Breast epithelium (tissue), 4 donors: ENCODE measurements around the gene PDK4. TPM values are rescaled to one million over a fixed set of nuclear protein-coding genes. Genes with fewer than 3 reads are reported as not detected.
A peak's percentile ranks its signal among the peaks of the same experiment; 100 is the strongest.
"Not testable (repeated sequence)": the region's sequence is repeated elsewhere in the genome, so short reads cannot be mapped to it uniquely, and the experiment has no call there.

Experiments used
- DNase-seq, 2 donors: peaks; one replicate each; pipeline ENCODE4 v3.0.0-alpha.2; 2019; ENCODE audit warnings: low spot score in 2 of 2
- H3K27ac ChIP-seq, 2 donors: fragments of 200-600 bp; sonication (generic) in 1 of 2; one replicate each; pipeline ENCODE4 v1.5.1; 2016 to 2019; ENCODE audit warnings: mild to moderate bottlenecking in 1 of 2
- H3K27me3 ChIP-seq, 2 donors: fragments of 200-600 bp; sonication (generic) in 1 of 2; one replicate each; pipeline versions ENCODE4 v1.5.1 to v1.6.0; 2017 to 2019; ENCODE audit warnings: control low read depth in 1 of 2, mild to moderate bottlenecking in 1 of 2
- H3K36me3 ChIP-seq: fragments of 200-600 bp; one replicate; pipeline ENCODE4 v1.5.1; 2019
- H3K4me1 ChIP-seq, 2 donors: fragments of 200-600 bp; sonication (generic); one replicate each; pipeline ENCODE4 v1.5.1; 2016 to 2019; ENCODE audit warnings: control low read depth in 1 of 2
- H3K4me3 ChIP-seq, 3 donors: fragments of 200-600 bp; sonication (generic); 1 replicate in 2 of 3; 2 replicates in 1 of 3; pipeline ENCODE4 v1.5.1; 2016 to 2019; ENCODE audit warnings: mild to moderate bottlenecking in 3 of 3, moderate library complexity in 2 of 3
- H3K9me3 ChIP-seq, 2 donors: fragments of 200-600 bp; sonication (generic) in 1 of 2; one replicate each; pipeline ENCODE4 v1.5.1; 2016 to 2019; ENCODE audit warnings: control low read depth in 1 of 2
- POLR2A ChIP-seq: fragments of 450-650 bp; IDR thresholded peaks from one replicate; pipeline ENCODE4 v1.6.1; 2016; ENCODE audit warnings: antibody characterized with exemption, mild to moderate bottlenecking, moderate library complexity
- POLR2AphosphoS5 ChIP-seq, 3 donors: sonication (generic); formaldehyde crosslinking; IDR thresholded peaks; one replicate each; pipeline ENCODE4 v1.6.1; 2017; ENCODE audit warnings: antibody characterized with exemption in 3 of 3
- intact Hi-C: fragments of 100-400 bp; cut with DNase I; formaldehyde crosslinking; loops from one replicate; pipeline ENCODE4 v1.15.1; 2023; ENCODE audit warnings: low total_unique reads
- total RNA-seq, 3 donors: library from RNA; depleted of rRNA; stranded (reverse); fragments of >200 nt; gene quantifications; one replicate each; pipeline ENCODE4 v1.1.0, GENCODE V29; 2016
- TF ChIP-seq, protein P1 (sequence below), 3 donors: fragments of 450-650 bp; IDR thresholded peaks; one replicate each; pipeline ENCODE4 v1.5.1; 2016 to 2017; ENCODE audit warnings: antibody characterized with exemption in 3 of 3, mild to moderate bottlenecking in 3 of 3, moderate library complexity in 3 of 3

The PDK4 gene
- total RNA-seq, 3 donors from 2014 or later: 507 to 797 (median 729) TPM

DNA sequence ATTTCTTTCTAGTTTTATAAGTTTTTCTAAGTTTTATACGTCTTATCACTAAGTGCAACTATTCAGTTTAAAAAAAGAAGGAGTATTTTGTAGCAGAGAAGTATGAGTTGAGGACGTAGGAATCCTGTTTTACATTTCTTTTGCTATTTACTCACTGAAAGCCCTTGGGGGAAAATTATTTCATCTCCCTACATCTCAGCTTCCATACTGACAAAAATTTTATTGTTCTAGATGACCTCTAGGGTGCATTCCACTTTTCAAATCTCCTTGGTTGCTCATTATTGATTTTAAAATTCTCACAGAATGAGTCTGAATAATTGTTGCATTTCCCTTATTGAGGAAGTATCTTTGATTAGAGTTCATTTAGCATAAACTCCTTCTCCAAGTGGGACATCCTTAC lies 14.9 kb upstream of the PDK4 start:
- H3K9me3 ChIP-seq: peaks cover 0 to 24% of the 10 kb centered on the region in 2 donors
- intact Hi-C loops: no loop called here
- DNase-seq: no peak
- H3K4me3 ChIP-seq: no peak overlapping the region
- H3K36me3 ChIP-seq: no peaks in the 10 kb centered on the region
- TF ChIP-seq POLR2A (no peak), POLR2AphosphoS5 (IDR thresholded peaks at IDR 0.05) (no peak)
- TF ChIP-seq, protein P1, sequence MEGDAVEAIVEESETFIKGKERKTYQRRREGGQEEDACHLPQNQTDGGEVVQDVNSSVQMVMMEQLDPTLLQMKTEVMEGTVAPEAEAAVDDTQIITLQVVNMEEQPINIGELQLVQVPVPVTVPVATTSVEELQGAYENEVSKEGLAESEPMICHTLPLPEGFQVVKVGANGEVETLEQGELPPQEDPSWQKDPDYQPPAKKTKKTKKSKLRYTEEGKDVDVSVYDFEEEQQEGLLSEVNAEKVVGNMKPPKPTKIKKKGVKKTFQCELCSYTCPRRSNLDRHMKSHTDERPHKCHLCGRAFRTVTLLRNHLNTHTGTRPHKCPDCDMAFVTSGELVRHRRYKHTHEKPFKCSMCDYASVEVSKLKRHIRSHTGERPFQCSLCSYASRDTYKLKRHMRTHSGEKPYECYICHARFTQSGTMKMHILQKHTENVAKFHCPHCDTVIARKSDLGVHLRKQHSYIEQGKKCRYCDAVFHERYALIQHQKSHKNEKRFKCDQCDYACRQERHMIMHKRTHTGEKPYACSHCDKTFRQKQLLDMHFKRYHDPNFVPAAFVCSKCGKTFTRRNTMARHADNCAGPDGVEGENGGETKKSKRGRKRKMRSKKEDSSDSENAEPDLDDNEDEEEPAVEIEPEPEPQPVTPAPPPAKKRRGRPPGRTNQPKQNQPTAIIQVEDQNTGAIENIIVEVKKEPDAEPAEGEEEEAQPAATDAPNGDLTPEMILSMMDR (IDR thresholded peaks at IDR 0.05): no peak
- peak overlapping the region in 1 of 2 donors; percentile 96 for H3K27ac ChIP-seq
- H3K4me1 ChIP-seq: peaks cover 0 to 6% of the 10 kb centered on the region in 2 donors
- no peaks in the 10 kb centered on the region for H3K27me3 ChIP-seq

DNA sequence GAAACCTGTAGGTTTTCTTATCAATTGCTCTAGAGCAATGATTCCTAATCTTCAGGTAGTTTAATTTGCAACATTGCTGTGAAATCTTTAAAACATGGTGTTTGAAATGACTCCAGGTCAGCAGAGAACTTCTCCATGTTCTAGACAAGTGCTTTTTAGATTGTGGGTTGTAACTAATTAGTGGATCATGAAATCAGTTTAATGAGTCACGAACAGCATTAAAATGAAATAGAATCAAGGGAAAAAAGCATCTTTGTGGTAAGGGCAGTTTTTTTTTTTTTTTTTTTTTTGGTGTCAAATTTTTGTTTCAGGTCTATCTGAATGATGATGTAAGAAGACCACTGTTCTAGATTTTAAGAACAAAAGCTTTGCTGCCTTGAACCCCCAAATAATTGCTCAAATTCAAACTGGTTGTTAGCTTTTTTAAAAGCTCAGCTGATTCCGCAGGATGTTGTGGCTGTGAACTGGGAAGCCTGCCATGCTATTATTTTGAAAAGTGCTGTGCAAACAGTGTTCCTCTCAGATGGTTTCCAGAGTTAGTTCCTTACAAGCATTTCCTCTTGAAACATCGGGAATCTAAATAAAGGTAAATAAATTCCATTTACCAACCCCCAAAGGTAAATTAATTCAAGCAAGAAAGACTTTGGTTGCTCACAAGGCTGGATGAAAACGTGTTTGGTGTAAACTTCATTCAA lies 13.1 kb upstream of the PDK4 start:
- TF ChIP-seq, protein P1 (IDR thresholded peaks at IDR 0.05): no peak
- TF ChIP-seq POLR2A: no peak
- TF ChIP-seq POLR2AphosphoS5 (IDR thresholded peaks at IDR 0.05): peak in 1 of 3 donors; percentile 55
- intact Hi-C loops: no loop called here
- Histone ChIP-seq H3K27me3 (no peaks in the 10 kb centered on the region), H3K27ac (peak overlapping the region; percentile 82 to 96), H3K4me1 (peaks cover 0 to 6% of the 10 kb centered on the region in 2 donors), H3K36me3 (no peaks in the 10 kb centered on the region), H3K9me3 (peaks cover 0 to 6% of the 10 kb centered on the region in 2 donors), H3K4me3 (peak overlapping the region in 2 of 3 donors; percentile 28 to 53)
- DNase-seq: peak in 1 of 2 donors; percentile 45

DNA sequence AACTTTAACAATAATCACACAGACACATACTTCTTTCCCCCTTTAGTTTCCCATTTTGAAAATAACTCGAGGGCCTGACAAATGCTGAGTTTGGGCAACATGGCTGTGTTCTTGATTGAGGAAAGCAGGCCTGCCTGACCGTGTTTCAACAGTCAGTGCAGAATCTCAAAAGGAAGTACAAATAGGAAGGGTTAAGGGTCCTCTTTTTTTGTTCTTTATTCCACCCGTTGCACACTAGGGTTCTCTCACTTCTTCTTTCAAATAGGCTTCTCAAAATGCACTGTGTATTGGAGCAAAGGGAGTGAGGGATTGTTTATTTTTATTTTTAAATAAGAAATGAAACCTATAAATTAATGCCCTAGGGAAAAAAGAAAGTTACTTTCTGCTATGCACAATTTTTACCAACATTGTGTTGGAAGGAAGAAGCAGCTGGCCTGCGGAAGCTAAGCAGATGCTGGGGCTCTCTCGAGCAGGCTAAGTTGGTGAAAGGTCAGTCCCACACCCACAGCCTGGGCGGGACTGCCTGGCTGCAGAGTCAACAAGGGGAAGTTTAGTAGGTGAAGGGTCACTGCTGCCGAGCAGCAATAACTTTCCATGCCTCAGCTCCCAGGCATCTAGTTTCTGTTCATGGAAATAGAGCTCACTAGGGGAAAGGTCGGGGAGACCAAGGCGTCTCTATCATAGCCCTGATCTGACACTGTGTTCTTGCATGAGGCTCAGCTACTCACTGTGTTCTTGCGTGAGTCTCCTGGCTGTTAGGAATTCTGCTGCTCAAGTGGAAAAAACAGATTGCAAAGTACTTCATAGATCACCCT lies 12.2 kb upstream of the PDK4 start:
- DNase-seq: peak; percentile 83 to 93
- no peaks in the 10 kb centered on the region for H3K9me3 ChIP-seq
- peak overlapping the region; percentile 1 to 53 (median 12) for H3K4me3 ChIP-seq
- intact Hi-C loops: no loop called here
- no peaks in the 10 kb centered on the region for H3K27me3 ChIP-seq
- H3K4me1 ChIP-seq: peaks cover 0 to 6% of the 10 kb centered on the region in 2 donors
- no peaks in the 10 kb centered on the region for H3K36me3 ChIP-seq
- H3K27ac ChIP-seq: peak overlapping the region; percentile 82 to 96
- TF ChIP-seq, protein P1 (IDR thresholded peaks at IDR 0.05): no peak
- TF ChIP-seq POLR2A (peak; percentile 57), POLR2AphosphoS5 (IDR thresholded peaks at IDR 0.05) (peak; percentile 86 to 98 (median 98))

DNA sequence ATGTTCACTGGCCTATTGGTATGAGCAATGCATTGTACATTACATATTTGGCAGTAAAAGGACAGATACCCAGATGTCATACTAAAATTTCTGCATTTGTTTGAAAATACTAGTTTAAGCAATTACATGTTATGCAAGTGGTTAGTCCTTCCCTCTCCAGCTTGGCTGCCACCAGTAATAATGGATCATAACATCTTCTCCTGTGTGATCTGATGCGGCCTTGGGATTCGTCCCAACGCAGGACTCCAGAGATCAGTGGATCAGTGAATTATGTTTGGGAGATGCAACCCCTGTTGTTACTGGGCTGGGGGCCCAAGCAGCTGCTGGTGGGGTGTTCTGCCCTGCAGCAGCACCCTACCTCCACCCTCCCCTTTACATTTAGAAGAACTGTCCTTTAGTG lies 11.2 kb upstream of the PDK4 start:
- Histone ChIP-seq H3K4me3 (peak overlapping the region in 1 of 3 donors; percentile 26), H3K27me3 (no peaks in the 10 kb centered on the region), H3K27ac (peak overlapping the region; percentile 82 to 96), H3K36me3 (no peaks in the 10 kb centered on the region), H3K9me3 (no peaks in the 10 kb centered on the region), H3K4me1 (peaks cover 0 to 6% of the 10 kb centered on the region in 2 donors)
- TF ChIP-seq POLR2A (no peak), POLR2AphosphoS5 (IDR thresholded peaks at IDR 0.05) (peak in 2 of 3 donors; percentile 21 to 39)
- TF ChIP-seq, protein P1 (IDR thresholded peaks at IDR 0.05): no peak
- DNase-seq: no peak
- intact Hi-C loops: no loop called here

DNA sequence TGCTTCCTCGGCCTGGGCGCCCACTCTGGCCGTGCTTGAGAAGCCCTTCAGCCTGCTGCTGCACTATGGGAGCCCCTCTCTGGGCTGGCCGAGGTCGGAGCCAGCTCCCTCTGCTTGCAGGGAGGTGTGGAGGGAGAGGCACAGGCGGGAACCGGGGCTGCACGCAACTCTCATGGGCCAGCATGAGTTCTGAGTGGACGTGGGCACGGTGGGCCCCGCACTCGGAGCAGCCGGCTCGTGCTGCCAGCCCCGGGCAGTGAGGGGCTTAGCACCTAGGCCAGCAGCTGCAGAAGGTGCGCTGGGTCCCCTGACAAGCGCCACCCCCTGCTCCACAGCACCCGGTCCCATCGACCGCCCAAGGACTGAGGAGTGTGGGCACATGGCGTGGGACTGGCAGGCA lies 9.0 kb upstream of the PDK4 start:
- Histone ChIP-seq H3K9me3 (no peaks in the 10 kb centered on the region), H3K36me3 (no peaks in the 10 kb centered on the region), H3K27me3 (no peaks in the 10 kb centered on the region), H3K27ac (peak overlapping the region; percentile 5 to 96), H3K4me1 (peaks cover 0 to 6% of the 10 kb centered on the region in 2 donors), H3K4me3 (no peak overlapping the region)
- DNase-seq: no peak
- TF ChIP-seq, protein P1 (IDR thresholded peaks at IDR 0.05): no peak
- TF ChIP-seq POLR2AphosphoS5 (IDR thresholded peaks at IDR 0.05): no peak
- TF ChIP-seq POLR2A: no peak
- intact Hi-C loops: no loop called here

DNA sequence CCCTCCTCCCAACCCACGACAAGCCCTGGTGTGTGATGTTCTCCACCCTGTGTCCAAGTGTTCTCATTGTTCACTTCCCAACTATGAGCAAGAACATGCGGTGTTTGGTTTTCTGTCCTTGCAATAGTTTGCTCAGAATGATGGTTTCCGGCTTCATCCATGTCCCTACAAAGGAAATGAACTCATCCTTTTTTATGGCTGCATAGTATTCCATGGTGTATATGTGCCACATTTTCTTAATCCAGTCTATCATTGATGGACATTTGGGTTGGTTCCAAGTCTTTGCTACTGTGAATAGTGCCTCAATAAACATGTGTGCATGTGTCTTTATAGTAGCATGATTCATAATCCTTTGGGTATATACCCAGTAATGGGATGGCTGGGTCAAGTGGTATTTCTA lies 8.5 kb upstream of the PDK4 start:
- H3K36me3 ChIP-seq, intact Hi-C loops, H3K4me3 ChIP-seq, DNase-seq, H3K9me3 ChIP-seq, H3K4me1 ChIP-seq, H3K27me3 ChIP-seq: not testable (repeated sequence)
- H3K27ac ChIP-seq: peak overlapping the region in 1 of 2 donors; percentile 96

DNA sequence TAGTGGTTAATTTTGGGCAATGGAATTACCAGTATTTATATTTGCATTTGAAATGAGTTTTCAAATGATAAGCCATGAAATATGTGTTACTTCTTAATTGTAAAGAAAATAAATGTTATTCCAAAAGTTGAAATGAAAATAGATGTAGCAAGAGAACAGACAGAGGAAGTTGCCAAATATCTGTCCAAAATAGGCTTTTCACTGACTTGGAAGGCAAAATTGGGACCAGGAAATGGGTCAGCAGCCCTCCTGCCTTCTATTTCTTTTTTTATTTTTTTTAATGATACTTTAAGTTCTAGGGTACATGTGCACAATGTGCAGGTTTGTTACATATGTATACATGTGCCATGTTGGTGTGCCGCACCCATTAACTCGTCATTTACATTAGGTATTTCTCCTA lies 8.1 kb upstream of the PDK4 start:
- H3K27me3 ChIP-seq, H3K4me1 ChIP-seq, H3K27ac ChIP-seq, H3K36me3 ChIP-seq, intact Hi-C loops, DNase-seq, H3K9me3 ChIP-seq, H3K4me3 ChIP-seq: not testable (repeated sequence)
